Spinal cord (tissue), 10 donors: ENCODE measurements around the gene CRB1. TPM values are rescaled to one million over a fixed set of nuclear protein-coding genes. Genes with fewer than 3 reads are reported as not detected.

Experiments
- DNase-seq, 6 donors: peaks; one replicate each; pipeline versions ENCODE4 v3.0.0 to v3.0.0-alpha.2; 2013 to 2015; ENCODE audit warnings: low spot score in 6 of 6, low read depth in 4 of 6
- H3K27ac ChIP-seq: one replicate; pipeline ENCODE4 v1.5.1; 2013; ENCODE audit warnings: low read depth, low read length, control low read depth
- H3K27me3 ChIP-seq: one replicate; pipeline ENCODE4 v1.6.1; 2013; ENCODE audit warnings: low read length; ENCODE audit not compliant: control insufficient read depth, insufficient read depth
- H3K36me3 ChIP-seq: one replicate; pipeline ENCODE4 v1.6.1; 2013; ENCODE audit warnings: low read length; ENCODE audit not compliant: control insufficient read depth, insufficient read depth
- H3K4me1 ChIP-seq: one replicate; pipeline ENCODE4 v1.6.1; 2013; ENCODE audit warnings: low read length; ENCODE audit not compliant: control insufficient read depth, insufficient read depth
- H3K4me3 ChIP-seq: one replicate; pipeline ENCODE4 v1.5.1; 2013; ENCODE audit warnings: low read depth, low read length, control low read depth
- H3K9me3 ChIP-seq: one replicate; pipeline ENCODE4 v1.6.1; 2013; ENCODE audit warnings: low read length; ENCODE audit not compliant: control insufficient read depth, insufficient read depth
- WGBS: methylation state at CpG from one replicate; pipeline ENCODE4 v1.1.5; 2013; ENCODE audit warnings: missing lambda C conversion rate; ENCODE audit not compliant: insufficient coverage; 5-methylcytosine and 5-hydroxymethylcytosine counted together
- polyA plus RNA-seq, 2 donors: library from polyadenylated mRNA; unstranded; fragments of 120-200 nt; gene quantifications; one replicate each; pipeline ENCODE4 v1.2.1, GENCODE V29; 2013; ENCODE audit not compliant: insufficient read length in 2 of 2
- total RNA-seq, 2 donors: library from RNA; depleted of rRNA in 1 of 2; stranded (reverse); fragments of 120-200 nt in 1 of 2; fragments of >200 nt in 1 of 2; gene quantifications; one replicate each; pipeline versions ENCODE4 v1.2.3 to v1.2.4, GENCODE V29; 2013 to 2014
- donor health status: healthy.

The CRB1 gene
- total and polyA plus RNA-seq, 4 donors = 18.1 to 36.8 (median 28.6) TPM

- no peak overlapping the region for H3K27ac ChIP-seq
These were observed 169.5 kb downstream of the CRB1 start for GRCh38 chr1:197437601-197438000.

GRCh38 chr1:197438010-197438790, 170.1 kb downstream of the CRB1 start:
- 38% methylated on average over 1 of the region's 3 CpGs for WGBS
- H3K27ac ChIP-seq = no peak overlapping the region
- H3K27me3 ChIP-seq = no peaks in the 10 kb centered on the region
- peak in 2 of 6 donors; percentile 29 to 76 for DNase-seq
- H3K4me3 ChIP-seq = no peak overlapping the region
- H3K9me3 ChIP-seq = no peaks in the 10 kb centered on the region
- no peaks in the 10 kb centered on the region for H3K36me3 ChIP-seq
- H3K4me1 ChIP-seq = no peaks in the 10 kb centered on the region

More at GRCh38 chr1:197437601-197438000, 169.5 kb downstream of the CRB1 start:
- H3K4me3 ChIP-seq = no peak overlapping the region
- no CpG with 5 or more reads among the region's 3 CpGs for WGBS
- H3K36me3 ChIP-seq = no peaks in the 10 kb centered on the region
- no peak for DNase-seq
- no peaks in the 10 kb centered on the region for H3K4me1 ChIP-seq
- H3K27me3 ChIP-seq = no peaks in the 10 kb centered on the region
- no peaks in the 10 kb centered on the region for H3K9me3 ChIP-seq

GRCh38 chr1:197439708-197440280, 171.7 kb downstream of the CRB1 start:
- no CpG with 5 or more reads among the region's 4 CpGs for WGBS

GRCh38 chr1:197440715-197441114, 172.7 kb downstream of the CRB1 start:
- H3K36me3 ChIP-seq = no peaks in the 10 kb centered on the region
- no peak overlapping the region for H3K27ac ChIP-seq
- H3K4me3 ChIP-seq = no peak overlapping the region
- H3K27me3 ChIP-seq = no peaks in the 10 kb centered on the region
- H3K9me3 ChIP-seq = no peaks in the 10 kb centered on the region
- WGBS = 80% methylated on average over 1 of the region's 2 CpGs
- no peak for DNase-seq
- no peaks in the 10 kb centered on the region for H3K4me1 ChIP-seq

More at GRCh38 chr1:197439708-197440280, 171.7 kb downstream of the CRB1 start:
- no peaks in the 10 kb centered on the region for H3K4me1 ChIP-seq
- no peaks in the 10 kb centered on the region for H3K9me3 ChIP-seq
- no peak overlapping the region for H3K4me3 ChIP-seq
- no peaks in the 10 kb centered on the region for H3K27me3 ChIP-seq
- H3K36me3 ChIP-seq = no peaks in the 10 kb centered on the region
- H3K27ac ChIP-seq = no peak overlapping the region
- no peak for DNase-seq

- 17% methylated on average over 1 of the region's 8 CpGs for WGBS
- Histone ChIP-seq H3K27ac (no peak overlapping the region), H3K27me3 (no peaks in the 10 kb centered on the region), H3K36me3 (no peaks in the 10 kb centered on the region), H3K9me3 (no peaks in the 10 kb centered on the region), H3K4me3 (no peak overlapping the region), H3K4me1 (no peaks in the 10 kb centered on the region)
- peak in 2 of 6 donors; percentile 43 to 60 for DNase-seq
These were observed 174.0 kb downstream of the CRB1 start for GRCh38 chr1:197441999-197442414.

GRCh38 chr1:197444755-197445154, 176.7 kb downstream of the CRB1 start:
- no peaks in the 10 kb centered on the region for H3K36me3 ChIP-seq
- H3K4me3 ChIP-seq = no peak overlapping the region
- no peaks in the 10 kb centered on the region for H3K27me3 ChIP-seq
- H3K4me1 ChIP-seq = no peaks in the 10 kb centered on the region
- no peak for DNase-seq
- H3K27ac ChIP-seq = no peak overlapping the region
- H3K9me3 ChIP-seq = no peaks in the 10 kb centered on the region
- WGBS = no CpG with 5 or more reads among the region's 1 CpG

GRCh38 chr1:197448121-197448779, 180.2 kb downstream of the CRB1 start:
- Histone ChIP-seq H3K27me3 (no peaks in the 10 kb centered on the region), H3K9me3 (no peaks in the 10 kb centered on the region), H3K36me3 (no peaks in the 10 kb centered on the region), H3K27ac (no peak overlapping the region), H3K4me1 (no peaks in the 10 kb centered on the region), H3K4me3 (no peak overlapping the region)
- WGBS = 74% methylated on average over 1 of the region's 2 CpGs
- DNase-seq = no peak

- Histone ChIP-seq H3K4me3 (no peak overlapping the region), H3K4me1 (no peaks in the 10 kb centered on the region), H3K27me3 (no peaks in the 10 kb centered on the region), H3K36me3 (no peaks in the 10 kb centered on the region), H3K27ac (no peak overlapping the region), H3K9me3 (no peaks in the 10 kb centered on the region)
- no peak for DNase-seq
- WGBS = 80% methylated on average over 2 of the region's 5 CpGs
These were observed 183.3 kb downstream of the CRB1 start for GRCh38 chr1:197451381-197451780.

GRCh38 chr1:197453376-197454058, 185.5 kb downstream of the CRB1 start:
- no peaks in the 10 kb centered on the region for H3K4me1 ChIP-seq
- H3K4me3 ChIP-seq = no peak overlapping the region
- no peak overlapping the region for H3K27ac ChIP-seq
- no peaks in the 10 kb centered on the region for H3K27me3 ChIP-seq
- no peaks in the 10 kb centered on the region for H3K9me3 ChIP-seq
- no peaks in the 10 kb centered on the region for H3K36me3 ChIP-seq
- WGBS = no CpG with 5 or more reads among the region's 1 CpG
- no peak for DNase-seq
